Calu3 (cell line): ENCODE measurements around the gene NFATC3. TPM values are rescaled to one million over a fixed set of nuclear protein-coding genes. Genes with fewer than 3 reads are reported as not detected.

Experiments
- BruUV-seq: library from RNA; stranded (reverse); fragments of 400-500 nt; replicated peaks from 2 replicates; lab custom pipeline; 2021; lab: Mats Ljungman, UMichigan
- CTCF ChIA-PET: fragments of 300-600 bp; sonication (Branson Sonifier 250); formaldehyde crosslinking; loops from one replicate; lab custom pipeline; 2022; ENCODE audit warnings: antibody characterized with exemption; lab: Charles Lee
- DNase-seq: peaks from one replicate; pipeline ENCODE4 v3.0.0; 2022
- H3K27ac Mint-ChIP-seq: one replicate; pipeline ENCODE4 v1.8.0; 2022; ENCODE audit warnings: mixed read lengths; ENCODE audit not compliant: unreplicated experiment
- H3K27me3 Mint-ChIP-seq: one replicate; pipeline ENCODE4 v1.8.0; 2022; ENCODE audit warnings: mixed read lengths; ENCODE audit not compliant: unreplicated experiment
- H3K36me3 Mint-ChIP-seq: one replicate; pipeline ENCODE4 v1.8.0; 2022; ENCODE audit warnings: mild to moderate bottlenecking, moderate library complexity, mixed read lengths; ENCODE audit not compliant: insufficient read depth, unreplicated experiment
- H3K4me1 Mint-ChIP-seq: one replicate; pipeline ENCODE4 v1.8.0; 2022; ENCODE audit warnings: mild to moderate bottlenecking, low read depth, mixed read lengths; ENCODE audit not compliant: unreplicated experiment
- H3K4me3 Mint-ChIP-seq: one replicate; pipeline ENCODE4 v1.8.0; 2022; ENCODE audit warnings: mild to moderate bottlenecking, low read depth, moderate library complexity, mixed read lengths; ENCODE audit not compliant: unreplicated experiment
- H3K9me3 Mint-ChIP-seq: one replicate; pipeline ENCODE4 v1.8.0; 2022; ENCODE audit warnings: low read depth, mixed read lengths; ENCODE audit not compliant: unreplicated experiment
- CTCF ChIP-seq: fragments of 200-600 bp; IDR thresholded peaks from one replicate; pipeline ENCODE4 v1.8.0; 2022; ENCODE audit warnings: antibody characterized with exemption; ENCODE audit not compliant: unreplicated experiment
- intact Hi-C: fragments of 100-400 bp; cut with micrococcal nuclease; formaldehyde crosslinking; loops from one replicate; pipeline ENCODE4 v1.10.0; 2022; ENCODE audit not compliant: unreplicated experiment
- total RNA-seq: library from RNA; stranded (reverse); gene quantifications from 2 replicates; pipeline ENCODE4 v1.2.3, GENCODE V29; 2022

The NFATC3 gene
- total RNA-seq, 1 experiment from 2014 or later, result 39.3 TPM

GRCh38 chr16:68144008-68144407 is 58.8 kb downstream of the NFATC3 start:
- intact Hi-C loops, result no loop called here
- H3K36me3 Mint-ChIP-seq, result peaks cover 16% of the 10 kb centered on the region
- no peak for TF ChIP-seq CTCF
- H3K9me3 Mint-ChIP-seq, result no peaks in the 10 kb centered on the region
- CTCF ChIA-PET, result interaction anchor here (0.5 kb wide), 1 partner anchor 564 kb away, joined by 4 read pairs; no protein-coding TSS in a partner anchor
- BruUV-seq, result no TSS peak
- H3K4me3 Mint-ChIP-seq, result no peak overlapping the region
- H3K4me1 Mint-ChIP-seq, result peaks cover 11% of the 10 kb centered on the region
- H3K27ac Mint-ChIP-seq, result no peak overlapping the region
- no peaks in the 10 kb centered on the region for H3K27me3 Mint-ChIP-seq
- DNase-seq, result no peak

- peaks cover 16% of the 10 kb centered on the region for H3K36me3 Mint-ChIP-seq
- H3K4me1 Mint-ChIP-seq, result peaks cover 10% of the 10 kb centered on the region
- no TSS peak for BruUV-seq
Observed at GRCh38 chr16:68146585-68146984, 61.4 kb downstream of the NFATC3 start.

GRCh38 chr16:68147444-68147843 is 62.3 kb downstream of the NFATC3 start:
- peaks cover 1% of the 10 kb centered on the region for H3K4me1 Mint-ChIP-seq
- H3K27ac Mint-ChIP-seq, result no peak overlapping the region
- CTCF ChIA-PET, result interaction anchor here (0.6 kb wide), 1 partner anchor 117 kb away, joined by 3 read pairs; the partner anchor contains the start of gene SLC7A6
- no peak overlapping the region for H3K4me3 Mint-ChIP-seq
- no peak for DNase-seq
- H3K27me3 Mint-ChIP-seq, result no peaks in the 10 kb centered on the region
- H3K36me3 Mint-ChIP-seq, result peaks cover 11% of the 10 kb centered on the region
- intact Hi-C loops, result no loop called here
- BruUV-seq, result no TSS peak
- no peaks in the 10 kb centered on the region for H3K9me3 Mint-ChIP-seq
- TF ChIP-seq CTCF, result no peak

More at GRCh38 chr16:68146585-68146984, 61.4 kb downstream of the NFATC3 start:
- intact Hi-C loops, result no loop called here
- no peak overlapping the region for H3K4me3 Mint-ChIP-seq
- no peak for DNase-seq
- no peaks in the 10 kb centered on the region for H3K9me3 Mint-ChIP-seq
- H3K27ac Mint-ChIP-seq, result no peak overlapping the region
- CTCF ChIA-PET, result no interaction called here
- no peaks in the 10 kb centered on the region for H3K27me3 Mint-ChIP-seq
- TF ChIP-seq CTCF, result no peak

- no peak for TF ChIP-seq CTCF
- Mint-ChIP-seq H3K27me3 (no peaks in the 10 kb centered on the region), H3K36me3 (peaks cover 9% of the 10 kb centered on the region)
Observed at GRCh38 chr16:68149596-68149995, 64.4 kb downstream of the NFATC3 start.

More at GRCh38 chr16:68149596-68149995, 64.4 kb downstream of the NFATC3 start:
- Mint-ChIP-seq H3K4me3 (no peak overlapping the region), H3K27ac (no peak overlapping the region), H3K9me3 (no peaks in the 10 kb centered on the region), H3K4me1 (no peaks in the 10 kb centered on the region)
- DNase-seq, result no peak
- no TSS peak for BruUV-seq
- intact Hi-C loops, result no loop called here
- CTCF ChIA-PET, result no interaction called here
